Fibroblast of villous mesenchyme (primary cell): ENCODE measurements around the gene ANKRD44. TPM values are rescaled to one million over a fixed set of nuclear protein-coding genes. Genes with fewer than 3 reads are reported as not detected.

Source experiments
- DNase-seq: peaks from one replicate; pipeline ENCODE4 v3.0.0-alpha.2; 2010; ENCODE audit warnings: low read depth
- H3K4me3 ChIP-seq: 2 replicates; pipeline ENCODE4 v1.5.1; 2011; ENCODE audit warnings: low read depth, mild to moderate bottlenecking, low read length
- total RNA-seq: library from RNA; depleted of rRNA; stranded (reverse); fragments of >200 nt; gene quantifications from 2 replicates; pipeline ENCODE4 v1.2.3, GENCODE V29; 2012
- TF ChIP-seq, protein P1 (sequence below): IDR thresholded peaks from 2 replicates; pipeline ENCODE4 v1.5.1; 2012; ENCODE audit warnings: low read depth, mild to moderate bottlenecking, low read length; ENCODE audit not compliant: insufficient read depth

Gene ANKRD44
- total RNA-seq, 1 donor = 3.9 TPM

DNA sequence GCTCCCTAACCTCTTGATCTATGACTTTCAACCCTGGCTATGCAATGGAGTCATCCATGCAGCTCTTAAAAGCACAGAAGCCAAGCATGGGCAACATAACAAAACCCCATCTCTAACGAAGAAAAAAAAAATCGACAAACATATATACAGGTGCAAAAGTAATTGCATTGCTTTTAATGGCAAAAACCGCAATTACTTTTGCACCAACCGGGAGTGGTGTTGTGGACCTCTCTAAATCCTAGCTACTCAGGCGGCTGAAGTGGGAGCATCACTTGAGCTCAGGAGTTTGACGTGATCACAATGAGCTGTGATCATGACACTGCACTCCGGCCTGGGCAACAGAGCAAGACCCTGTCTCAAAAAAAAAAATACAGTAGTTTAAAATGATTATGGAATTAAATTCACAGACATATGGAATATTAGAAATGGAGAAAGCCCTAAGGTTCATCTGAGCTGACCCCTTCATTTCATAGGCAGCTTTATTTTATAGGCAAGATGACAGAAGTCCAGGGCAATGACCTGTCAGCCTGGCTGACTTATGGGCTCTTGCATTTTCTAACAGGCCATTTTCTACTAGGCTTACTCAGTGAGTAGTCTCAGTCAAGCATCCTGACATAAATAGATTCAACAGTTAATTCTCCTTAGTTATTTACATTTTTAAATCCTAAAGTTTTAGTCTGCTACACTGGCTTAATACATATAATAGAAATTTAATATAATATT, 183.8 kb downstream of the ANKRD44 start:
- no peak for DNase-seq

DNA sequence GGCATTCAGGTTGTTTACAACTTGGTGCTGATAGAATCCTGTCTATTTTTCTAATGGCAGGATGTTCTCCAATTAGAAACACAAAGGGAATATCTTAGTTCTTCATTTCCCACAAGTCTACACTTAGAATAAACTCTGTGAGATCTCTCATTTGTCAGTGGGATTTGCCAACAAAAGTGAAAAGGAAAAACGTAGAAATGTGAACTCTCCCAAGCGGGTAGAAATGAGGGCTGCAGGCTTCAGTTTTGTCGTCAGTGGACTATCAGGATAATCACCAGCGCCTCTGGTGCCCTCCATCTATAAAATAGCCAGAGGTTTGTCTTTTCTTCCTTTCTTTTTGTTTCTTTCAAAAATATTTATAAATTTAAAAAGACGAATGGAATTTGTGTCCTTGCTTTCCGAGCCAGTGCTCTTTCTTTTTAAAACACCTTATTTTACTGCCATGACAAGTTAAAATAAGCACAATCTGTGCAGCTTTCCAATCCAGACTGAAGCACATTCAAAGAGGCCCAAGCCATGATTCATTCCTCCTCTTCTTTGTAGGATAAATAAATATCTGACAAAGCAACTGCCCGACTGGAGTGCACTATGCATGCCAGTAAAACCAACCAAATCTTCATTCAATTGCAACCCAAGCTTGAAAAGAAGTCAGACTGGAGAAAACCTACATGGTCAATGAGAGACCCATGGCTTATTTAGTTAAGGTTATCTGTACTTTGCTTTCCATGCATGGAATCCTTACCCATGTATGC, 185.8 kb downstream of the ANKRD44 start:
- TF ChIP-seq, protein P1, sequence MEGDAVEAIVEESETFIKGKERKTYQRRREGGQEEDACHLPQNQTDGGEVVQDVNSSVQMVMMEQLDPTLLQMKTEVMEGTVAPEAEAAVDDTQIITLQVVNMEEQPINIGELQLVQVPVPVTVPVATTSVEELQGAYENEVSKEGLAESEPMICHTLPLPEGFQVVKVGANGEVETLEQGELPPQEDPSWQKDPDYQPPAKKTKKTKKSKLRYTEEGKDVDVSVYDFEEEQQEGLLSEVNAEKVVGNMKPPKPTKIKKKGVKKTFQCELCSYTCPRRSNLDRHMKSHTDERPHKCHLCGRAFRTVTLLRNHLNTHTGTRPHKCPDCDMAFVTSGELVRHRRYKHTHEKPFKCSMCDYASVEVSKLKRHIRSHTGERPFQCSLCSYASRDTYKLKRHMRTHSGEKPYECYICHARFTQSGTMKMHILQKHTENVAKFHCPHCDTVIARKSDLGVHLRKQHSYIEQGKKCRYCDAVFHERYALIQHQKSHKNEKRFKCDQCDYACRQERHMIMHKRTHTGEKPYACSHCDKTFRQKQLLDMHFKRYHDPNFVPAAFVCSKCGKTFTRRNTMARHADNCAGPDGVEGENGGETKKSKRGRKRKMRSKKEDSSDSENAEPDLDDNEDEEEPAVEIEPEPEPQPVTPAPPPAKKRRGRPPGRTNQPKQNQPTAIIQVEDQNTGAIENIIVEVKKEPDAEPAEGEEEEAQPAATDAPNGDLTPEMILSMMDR = no peak
- DNase-seq = no peak
- H3K4me3 ChIP-seq = no peak overlapping the region

More for the DNA sequence above, 183.8 kb downstream of the ANKRD44 start:
- no peak overlapping the region for H3K4me3 ChIP-seq
- TF ChIP-seq, protein P1 = no peak

DNA sequence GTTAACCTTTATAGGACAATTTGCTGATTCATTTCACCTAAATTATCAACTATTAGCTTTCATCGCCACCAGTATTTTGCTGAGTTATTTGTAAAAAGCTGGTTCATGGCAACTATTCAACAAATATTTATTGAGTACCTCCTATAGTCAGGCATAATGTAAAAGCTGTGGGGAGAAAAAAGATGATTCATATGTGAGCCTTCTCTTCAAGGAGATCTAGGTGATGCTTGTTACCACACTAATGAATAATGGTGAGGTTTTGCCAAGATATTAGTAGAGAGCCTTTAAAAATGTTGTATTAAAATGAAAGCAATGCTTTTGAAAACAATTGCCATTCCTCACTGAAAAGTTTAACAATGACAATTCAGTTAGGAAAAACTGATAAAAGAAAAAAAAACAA, 187.8 kb downstream of the ANKRD44 start:
- H3K4me3 ChIP-seq = no peak overlapping the region

DNA sequence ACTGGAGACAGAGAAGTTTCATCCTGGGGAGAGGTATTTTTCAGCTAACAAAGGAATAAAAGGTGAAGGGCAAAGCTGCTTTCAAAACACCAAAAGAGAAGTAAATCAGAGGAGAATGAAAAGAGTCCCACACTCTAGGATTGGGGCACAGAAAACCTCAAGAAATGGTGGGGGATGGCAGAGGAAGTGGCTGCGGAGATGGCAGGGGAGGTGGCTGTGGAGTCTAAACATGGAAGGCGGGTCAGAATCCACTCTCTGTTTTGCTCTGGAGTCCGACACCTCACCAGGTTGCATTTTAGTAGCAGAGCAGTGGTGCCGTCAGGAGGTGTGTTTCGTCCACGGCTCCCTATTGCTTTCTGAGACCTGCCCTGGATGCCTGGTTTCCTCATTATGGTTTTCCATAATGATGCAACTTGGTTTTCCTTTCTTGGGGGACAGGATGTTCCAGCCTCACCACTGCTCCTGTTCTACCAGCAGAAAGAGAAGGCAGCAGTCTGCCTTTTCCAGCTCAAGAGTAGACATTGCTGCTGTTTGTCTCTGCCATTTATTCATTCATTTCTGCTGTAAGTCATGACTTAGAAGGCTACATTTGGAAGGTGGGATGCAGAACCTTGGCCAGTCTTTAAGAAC, 188.7 kb downstream of the ANKRD44 start:
- TF ChIP-seq, protein P1 = no peak
- no peak for DNase-seq
- no peak overlapping the region for H3K4me3 ChIP-seq

More for the DNA sequence above, 187.8 kb downstream of the ANKRD44 start:
- TF ChIP-seq, protein P1 = no peak
- DNase-seq = no peak

DNA sequence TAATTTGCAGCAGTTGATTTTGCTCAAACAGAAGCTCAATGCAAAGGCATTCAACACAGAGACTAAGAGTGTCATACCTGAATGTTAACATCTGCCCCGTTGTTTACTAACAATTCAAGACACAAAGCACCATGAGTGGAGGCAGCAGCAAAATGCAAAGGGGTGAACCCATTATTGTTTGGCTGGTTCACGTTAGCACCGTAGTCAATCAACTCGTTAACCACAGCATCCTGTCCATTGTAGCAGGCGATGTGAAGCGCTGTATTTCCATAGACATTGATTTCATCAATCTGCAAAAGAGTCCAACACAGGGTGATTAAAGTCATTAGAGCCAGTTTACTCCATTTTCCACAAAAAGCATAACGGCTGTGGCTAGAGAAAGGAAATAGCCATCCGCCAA, 189.3 kb downstream of the ANKRD44 start:
- H3K4me3 ChIP-seq = no peak overlapping the region
- DNase-seq = no peak
- TF ChIP-seq, protein P1 = no peak

DNA sequence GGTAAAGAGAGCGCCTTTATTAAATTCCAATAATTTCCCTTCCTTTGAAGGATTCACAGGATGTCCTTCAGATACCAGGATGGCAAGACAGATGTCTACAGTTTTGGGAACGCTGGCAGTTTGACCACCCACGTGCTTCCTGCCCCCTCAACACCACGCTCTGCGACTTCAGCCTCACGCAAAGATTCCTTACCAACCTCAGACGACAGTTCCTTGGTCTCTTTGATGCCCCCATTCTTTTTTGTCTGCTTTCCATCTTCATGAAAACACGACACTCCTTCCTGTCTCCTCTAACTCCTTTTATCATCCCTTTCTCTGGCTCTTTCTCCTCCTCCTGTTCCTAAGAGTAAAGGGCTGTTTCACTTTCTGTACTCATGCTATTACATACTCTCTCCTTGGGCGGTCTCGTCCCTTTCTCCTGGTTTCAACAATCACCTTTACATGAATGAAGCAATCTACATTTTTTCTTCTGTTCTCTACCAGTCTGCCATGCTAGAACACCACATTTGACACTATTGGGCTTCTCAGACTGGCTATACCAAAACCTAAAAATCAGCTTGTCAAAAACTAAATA, 194.2 kb downstream of the ANKRD44 start:
- no peak for DNase-seq
- TF ChIP-seq, protein P1 = no peak
- no peak overlapping the region for H3K4me3 ChIP-seq
